GM03348 (cell line): ENCODE measurements around the gene ZNF442.
"Not testable (repeated sequence)": the region's sequence is repeated elsewhere in the genome, so short reads cannot be mapped to it uniquely, and the experiment has no call there.

Source experiments
- DNase-seq: peaks from one replicate; pipeline ENCODE4 v3.0.0; 2012; ENCODE audit warnings: low spot score

ZNF442 gene

GRCh38 chr19:12330340-12330739, 35.1 kb downstream of the ZNF442 start:
- DNase-seq = no peak

GRCh38 chr19:12325690-12326089, 39.8 kb downstream of the ZNF442 start:
- no peak for DNase-seq

- no peak for DNase-seq
Observed at GRCh38 chr19:12318782-12319413, 46.6 kb downstream of the ZNF442 start.

GRCh38 chr19:12314553-12314952, 50.9 kb downstream of the ZNF442 start:
- DNase-seq = no peak

- DNase-seq = not testable (repeated sequence)
Observed at GRCh38 chr19:12308891-12309290, 56.6 kb downstream of the ZNF442 start.
